HG02678 (cell line): ENCODE results near the gene YAE1.
"Not testable (repeated sequence)": the region's sequence is repeated elsewhere in the genome, so short reads cannot be mapped to it uniquely, and the experiment has no call there.

Experiments
- ATAC-seq: cut with Tn5 transposase; IDR thresholded peaks from one replicate; pipeline ENCODE4 v1.9.1; 2021; ENCODE audit warnings: mild to moderate bottlenecking, moderate library complexity; ENCODE audit not compliant: unreplicated experiment

The YAE1 gene, protein sequence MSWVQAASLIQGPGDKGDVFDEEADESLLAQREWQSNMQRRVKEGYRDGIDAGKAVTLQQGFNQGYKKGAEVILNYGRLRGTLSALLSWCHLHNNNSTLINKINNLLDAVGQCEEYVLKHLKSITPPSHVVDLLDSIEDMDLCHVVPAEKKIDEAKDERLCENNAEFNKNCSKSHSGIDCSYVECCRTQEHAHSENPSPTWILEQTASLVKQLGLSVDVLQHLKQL

DNA sequence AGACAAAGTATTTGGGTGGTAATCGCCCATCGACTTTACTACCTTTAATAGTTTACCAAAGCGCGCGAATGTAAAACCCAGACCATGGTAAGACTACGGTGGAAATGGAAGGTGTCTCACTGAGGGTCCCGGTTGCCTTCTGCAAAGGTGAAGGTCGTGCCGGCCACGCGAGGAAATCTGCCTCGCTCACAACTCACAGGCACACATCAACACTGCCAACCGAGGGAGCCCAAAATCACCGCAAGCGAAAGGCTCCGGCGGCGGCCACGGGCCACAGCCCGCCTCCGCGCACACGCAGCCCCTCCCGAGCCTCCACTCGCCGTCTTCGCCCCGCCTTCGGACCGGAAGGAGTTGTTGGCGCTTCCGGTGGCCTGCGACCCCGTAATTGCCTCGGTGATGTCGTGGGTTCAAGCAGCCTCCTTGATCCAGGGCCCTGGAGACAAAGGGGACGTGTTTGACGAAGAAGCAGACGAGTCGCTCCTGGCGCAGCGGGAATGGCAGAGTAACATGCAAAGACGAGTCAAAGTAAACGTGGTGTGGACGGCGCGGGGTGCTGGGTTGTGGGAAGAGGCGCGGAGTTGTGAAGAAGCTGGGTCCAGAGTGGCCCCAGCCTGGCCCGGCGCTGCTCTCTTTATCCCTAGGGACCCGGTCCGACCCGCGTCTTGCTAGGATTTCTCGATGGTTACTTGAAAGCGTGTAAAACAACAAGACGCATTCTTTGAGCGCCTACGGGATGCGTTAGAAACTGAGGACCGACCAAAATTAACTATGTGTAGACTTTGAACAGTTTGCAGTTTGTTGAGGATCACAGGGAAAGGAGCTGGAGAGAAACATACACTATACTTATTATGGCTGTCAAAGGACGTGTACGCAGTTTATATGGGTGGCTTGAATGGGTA is at the start of gene YAE1:
YAE1 (plus strand) TSS at position 382 of the 899 bp plus-strand sequence; CDS start at position 397, 15 bp downstream.
- ATAC-seq = peak; percentile 99

DNA sequence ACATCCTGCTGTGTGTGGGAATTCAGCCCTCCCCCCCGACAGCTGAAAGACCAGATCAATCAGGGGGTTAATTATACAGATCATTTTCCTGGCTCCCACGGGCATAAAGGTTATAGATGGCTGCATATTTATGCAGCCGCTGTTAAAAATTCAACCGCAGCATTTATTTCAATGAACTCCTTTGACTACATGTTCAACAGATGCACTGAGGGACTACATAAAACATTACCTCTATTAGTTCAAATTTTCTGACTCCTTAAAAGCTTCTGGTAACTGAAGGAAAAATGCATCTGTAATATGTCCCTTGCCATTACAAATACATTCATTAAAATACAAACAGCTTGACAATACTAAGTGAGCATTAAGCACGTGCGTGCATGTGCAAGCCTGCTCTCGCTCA is 49.7 kb upstream of the YAE1 start:
- no peak for ATAC-seq

DNA sequence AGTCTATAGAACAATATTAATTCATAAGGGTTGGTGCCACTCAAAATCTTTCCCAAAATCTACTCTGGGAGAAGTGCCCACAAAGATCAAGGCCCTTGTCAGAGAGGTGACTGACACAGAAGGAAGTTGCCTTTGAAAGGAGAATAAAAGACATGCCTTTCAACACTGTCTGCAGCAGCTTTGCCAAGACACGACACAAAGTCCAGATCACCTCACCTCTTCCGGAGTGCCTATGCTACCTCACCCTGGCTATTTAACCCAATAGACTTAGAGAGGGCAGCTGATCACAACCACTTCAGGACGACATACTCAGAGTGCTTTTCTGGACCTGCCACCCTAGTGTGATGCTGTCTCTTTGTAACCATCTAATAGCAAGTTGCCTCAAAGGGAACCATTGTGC is 49.0 kb upstream of the YAE1 start:
- no peak for ATAC-seq

DNA sequence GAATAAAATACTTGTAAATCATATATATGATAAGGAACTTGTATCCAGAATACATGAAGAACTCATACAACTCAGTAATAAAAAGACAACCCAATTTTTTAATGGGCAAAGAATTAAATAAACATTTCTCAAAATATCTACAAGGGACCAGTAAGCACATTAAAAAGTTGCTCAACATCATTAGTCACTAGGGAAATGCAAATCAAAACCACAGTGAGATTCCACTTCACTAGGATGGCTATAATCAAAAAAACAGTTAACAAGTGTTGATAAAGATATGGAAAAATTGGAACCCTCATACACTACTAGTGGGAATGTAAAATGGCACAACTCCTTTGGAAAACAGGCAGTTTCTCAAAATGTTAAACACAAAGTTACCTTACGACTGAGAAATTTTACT is 40.3 kb upstream of the YAE1 start:
- ATAC-seq = no peak

DNA sequence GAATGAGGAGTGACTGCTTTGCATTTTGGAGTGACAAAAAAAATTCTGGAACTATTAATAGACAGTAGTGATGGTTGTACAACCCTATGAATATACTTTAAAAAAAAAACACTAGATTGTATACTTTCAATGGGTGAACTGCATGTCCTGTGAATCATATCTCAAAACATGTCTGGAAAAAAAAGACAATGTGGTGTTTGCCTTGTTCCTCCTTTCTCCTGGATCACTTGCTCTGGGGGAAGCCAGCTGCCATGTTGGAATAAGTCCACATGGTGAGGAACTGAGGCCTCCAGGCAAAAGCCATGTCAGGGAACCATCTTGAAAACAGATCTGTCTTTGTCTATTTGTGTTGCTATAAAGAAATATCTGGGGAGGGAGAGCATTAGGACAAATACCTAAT is 39.5 kb upstream of the YAE1 start:
- no peak for ATAC-seq

DNA sequence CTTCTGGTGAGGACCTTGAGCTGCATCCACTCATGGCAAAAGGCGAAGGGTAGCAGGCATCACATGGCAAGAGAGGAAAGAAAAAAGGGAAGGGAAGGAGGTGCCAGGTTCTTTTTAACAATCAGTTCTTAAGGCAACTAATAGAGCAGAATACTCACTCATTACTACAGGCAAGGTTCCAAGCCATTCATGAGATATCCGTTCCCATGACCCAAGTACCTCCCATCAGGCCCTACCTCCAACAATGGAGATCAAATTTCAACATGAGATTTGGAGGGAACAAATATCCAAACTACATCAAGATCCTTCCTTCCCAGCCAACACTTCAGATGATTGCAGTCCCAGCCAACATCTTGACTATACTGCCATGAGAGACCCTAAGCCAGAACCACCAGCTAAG is 38.9 kb upstream of the YAE1 start:
- no peak for ATAC-seq

DNA sequence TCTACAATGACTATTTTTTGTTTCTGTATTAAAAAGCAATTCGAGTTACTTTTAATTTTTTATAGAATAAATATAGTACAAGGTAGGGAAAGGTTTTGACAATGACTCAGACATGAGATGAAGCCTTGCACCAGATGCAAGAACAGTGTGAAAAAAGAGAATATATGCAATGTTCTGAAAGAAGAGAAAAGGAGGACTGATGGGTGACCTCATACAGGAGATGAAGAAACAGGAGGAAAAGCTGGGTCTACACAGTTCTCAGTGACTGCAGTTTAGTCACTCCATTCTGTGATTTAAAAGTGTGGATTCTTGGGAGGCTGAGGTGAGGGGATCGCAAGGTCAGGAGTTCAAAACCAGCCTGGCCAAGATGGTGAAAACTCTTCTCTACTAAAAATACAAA is 38.3 kb upstream of the YAE1 start:
- ATAC-seq = no peak

DNA sequence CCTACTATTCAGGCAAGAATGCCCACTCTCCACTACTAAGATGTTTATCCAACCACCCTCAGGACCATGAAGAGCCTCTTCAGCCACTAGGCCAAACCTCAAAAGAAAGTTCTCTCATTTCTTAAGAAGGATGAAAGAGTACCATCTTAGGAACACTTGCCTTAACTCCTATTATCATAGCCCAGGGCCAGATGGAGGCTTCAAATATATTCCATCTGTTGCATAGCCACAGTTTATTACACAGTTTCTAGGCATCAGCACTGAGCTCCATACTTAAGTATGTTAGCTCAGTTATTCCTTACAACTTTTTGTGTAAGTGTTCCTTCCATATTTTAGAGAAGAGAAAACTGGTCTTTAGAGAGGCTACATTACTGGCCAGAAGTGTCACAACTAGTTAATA is 37.4 kb upstream of the YAE1 start:
- no peak for ATAC-seq

DNA sequence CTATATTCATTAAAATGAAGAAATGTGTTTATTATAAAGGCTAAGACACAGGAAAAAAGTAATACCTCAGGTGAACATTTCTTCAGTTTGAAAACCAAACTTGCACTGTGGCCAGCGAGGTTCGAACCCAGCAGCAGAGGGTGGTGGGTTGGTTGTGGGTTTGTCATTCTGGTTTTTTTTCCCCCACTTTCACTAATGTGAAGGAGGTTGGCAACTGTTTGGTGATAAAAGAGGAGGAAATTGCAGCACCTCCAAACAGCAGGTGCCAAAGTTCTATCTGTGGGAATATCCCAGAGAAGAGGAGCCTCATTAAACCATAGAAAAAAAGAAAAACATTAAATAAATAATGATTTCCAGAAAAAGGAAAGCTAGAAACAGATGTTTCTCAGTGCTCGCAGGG is 36.6 kb upstream of the YAE1 start:
- ATAC-seq = no peak

DNA sequence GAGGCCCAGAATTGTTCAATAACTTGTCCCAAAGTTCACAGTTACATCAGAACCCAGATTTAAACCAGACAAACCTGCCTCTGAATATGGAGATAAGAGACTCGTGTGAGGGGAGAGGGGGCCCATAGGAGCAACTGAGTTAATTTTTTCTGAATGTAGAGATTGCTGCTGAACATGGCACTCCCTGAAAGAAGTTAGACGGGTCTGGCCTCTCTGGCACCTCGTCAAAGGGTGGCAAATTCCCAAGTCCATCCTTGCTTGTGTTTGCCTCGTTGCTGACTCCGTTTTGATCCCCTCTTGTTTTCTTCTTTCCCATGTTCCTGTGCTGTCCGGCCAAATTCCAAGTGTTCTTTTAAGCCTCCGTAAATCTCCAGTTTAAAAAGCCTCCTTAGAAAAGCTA is 35.2 kb upstream of the YAE1 start:
- ATAC-seq = no peak

DNA sequence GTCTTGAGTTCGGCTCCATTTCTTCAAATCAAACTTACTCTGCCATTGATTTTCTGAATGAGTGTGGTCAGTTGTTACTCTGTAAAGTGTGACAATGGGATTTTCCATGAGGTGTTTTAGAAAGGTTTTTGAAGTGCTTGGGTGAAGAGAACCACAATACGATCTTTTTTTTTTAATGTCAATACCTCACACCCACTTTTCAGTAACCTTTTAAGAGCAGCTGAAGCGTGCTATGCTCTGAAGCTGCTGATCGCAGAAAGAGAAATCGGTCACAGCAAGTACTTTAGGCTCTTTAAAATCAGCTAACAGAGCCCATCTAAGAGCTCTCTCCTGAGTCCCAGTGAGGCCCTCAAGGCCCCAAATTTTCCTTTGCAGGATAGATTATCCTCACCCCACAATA is 34.4 kb upstream of the YAE1 start:
- no peak for ATAC-seq

DNA sequence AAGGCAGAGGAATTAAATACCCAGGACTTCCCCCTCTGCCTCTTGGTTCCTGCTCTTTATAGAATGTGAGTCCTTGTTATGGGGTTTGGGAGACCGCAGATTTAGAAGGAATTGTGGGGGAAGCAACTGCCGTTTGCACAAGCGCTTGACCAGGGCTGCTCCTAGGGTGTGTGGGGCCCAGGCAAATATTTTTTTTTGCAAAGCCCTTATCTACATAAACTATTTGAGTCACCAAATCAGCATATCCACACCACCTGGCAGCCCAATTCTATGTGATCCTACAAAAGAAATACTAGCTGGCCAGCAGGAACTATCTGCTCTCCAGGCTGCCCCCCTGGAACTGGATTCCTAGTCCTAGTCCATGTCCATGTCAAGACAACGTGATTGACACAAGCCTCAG is 33.4 kb upstream of the YAE1 start:
- ATAC-seq = no peak

DNA sequence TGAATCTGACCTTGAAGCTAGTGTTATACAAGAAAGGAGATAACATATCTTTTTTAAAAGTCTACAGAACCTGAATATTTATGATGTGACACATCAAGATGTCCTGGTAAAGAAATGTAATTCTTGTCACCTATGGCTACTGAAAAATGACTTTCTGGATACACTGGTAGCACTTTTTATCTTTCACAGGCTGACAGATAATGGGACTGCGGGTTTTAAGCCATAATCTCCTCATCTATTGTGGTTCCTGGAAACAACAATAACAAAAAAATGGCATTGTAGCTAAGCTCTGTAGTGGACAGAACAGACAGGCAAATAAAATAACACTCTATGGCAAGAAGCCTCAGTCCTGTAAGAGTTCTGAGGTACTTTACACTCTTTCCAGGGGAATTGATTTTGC is 31.6 kb upstream of the YAE1 start:
- no peak for ATAC-seq

DNA sequence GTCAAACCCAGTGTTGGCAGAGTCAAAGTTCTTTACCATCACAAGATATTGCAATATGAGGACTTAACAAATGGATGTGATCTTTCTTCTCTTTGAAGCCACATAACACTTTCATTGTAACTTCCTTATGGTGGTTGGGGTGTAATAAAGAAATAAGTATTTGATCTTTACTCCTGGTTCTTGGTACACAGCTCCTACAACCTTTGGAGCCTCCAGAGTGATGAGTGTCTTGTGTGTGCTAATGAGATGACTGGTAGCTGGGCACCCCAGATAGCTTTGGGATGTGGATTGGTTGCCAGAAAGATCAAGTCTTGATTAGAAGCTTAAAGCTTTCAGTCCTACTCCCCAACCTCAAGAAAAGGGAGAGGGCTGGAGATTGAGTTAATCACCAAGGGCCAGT is 31.1 kb upstream of the YAE1 start:
- no peak for ATAC-seq

DNA sequence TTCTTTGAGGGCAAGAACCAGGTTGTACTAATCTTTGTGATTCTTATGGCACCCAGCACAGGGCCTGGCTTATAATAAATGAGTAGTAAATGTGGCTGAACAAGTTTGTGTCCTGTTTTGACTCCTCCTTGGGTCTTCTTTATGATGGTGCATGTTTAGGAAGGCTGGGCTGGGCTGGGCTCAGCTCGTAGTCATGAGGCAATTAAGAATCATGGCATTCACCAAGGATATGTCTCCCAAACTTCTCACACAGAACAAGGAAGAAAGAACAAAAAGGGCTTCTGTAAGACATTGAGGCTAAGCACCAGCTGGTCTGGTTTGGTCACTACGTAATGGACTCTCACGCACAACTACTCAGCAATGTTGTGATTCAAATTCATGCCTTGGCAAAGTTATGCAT is 30.5 kb upstream of the YAE1 start:
- ATAC-seq = no peak

DNA sequence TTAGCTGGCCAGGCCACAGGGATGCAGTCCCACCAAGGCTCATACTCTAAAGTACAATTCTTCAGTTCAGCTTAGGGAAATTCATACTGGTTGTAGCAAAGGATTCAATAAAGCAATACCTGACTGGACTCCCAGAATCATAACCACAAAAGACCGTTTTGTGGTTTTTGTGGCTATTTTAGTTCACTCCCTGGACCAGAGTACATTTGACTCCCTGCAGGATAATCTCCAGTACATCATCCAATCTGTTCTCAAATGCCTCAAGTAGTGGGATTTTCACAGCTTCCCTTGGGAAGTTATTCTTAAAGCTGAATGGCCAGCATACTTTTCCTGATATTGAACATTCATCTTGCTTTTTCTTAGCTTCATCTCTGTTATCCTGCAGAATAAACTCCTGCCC is 29.3 kb upstream of the YAE1 start:
- no peak for ATAC-seq

DNA sequence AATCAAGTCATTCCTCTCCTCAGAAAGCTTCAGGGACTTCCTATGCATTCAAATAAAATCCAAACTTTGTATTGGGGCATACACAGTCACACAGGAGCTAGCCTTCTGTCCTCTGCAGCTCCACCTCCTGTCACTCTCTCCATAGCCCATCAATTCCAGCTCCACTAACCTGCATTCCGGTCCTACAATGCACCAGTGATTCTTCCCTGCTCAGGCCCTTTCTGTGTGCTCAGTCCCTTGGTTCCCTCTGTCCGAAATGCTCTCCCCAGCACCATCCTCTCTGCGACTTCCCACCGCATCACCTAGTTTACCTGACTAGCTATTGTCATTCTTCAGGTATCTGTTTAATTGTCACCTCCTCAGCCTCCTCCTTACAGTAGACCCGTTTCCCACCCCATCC is 26.4 kb upstream of the YAE1 start:
- ATAC-seq = no peak

DNA sequence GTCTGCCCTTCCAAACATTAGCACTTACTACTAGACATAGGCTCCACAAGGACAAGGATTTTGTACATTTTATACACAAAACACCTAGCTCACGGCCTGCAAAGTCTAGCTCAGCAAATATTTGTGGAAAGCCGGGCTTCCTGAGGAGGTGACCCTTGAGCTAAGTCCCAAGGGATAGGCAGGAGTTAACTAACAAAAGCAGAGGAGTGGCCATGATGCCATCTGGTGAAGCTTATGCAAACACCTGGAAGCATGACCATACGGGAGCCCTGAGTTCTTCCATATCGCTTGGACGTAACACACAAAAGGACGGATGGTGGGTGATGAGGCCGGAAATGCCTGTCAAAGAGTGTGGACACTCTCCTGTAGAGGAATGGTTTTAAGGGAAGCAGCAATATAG is 25.9 kb upstream of the YAE1 start:
- no peak for ATAC-seq

DNA sequence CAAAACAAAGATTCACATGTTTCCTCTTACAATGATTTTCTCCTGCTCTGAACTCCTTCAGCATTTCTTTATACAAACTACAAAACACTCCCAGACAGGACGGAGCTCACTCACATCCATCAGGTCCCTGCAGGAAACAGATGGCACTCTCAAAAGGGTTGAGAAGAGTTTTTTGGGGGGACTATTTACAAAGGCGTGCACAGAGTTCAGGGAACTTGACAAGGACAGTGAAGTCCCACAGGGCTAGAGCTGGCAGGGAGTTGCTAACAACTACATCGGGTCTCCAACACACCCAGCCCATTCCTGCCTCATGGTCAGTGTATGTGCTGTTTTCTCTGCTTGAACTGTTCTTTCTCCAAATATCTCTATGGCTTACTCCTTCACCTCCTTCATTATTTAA is 24.7 kb upstream of the YAE1 start:
- no peak for ATAC-seq

DNA sequence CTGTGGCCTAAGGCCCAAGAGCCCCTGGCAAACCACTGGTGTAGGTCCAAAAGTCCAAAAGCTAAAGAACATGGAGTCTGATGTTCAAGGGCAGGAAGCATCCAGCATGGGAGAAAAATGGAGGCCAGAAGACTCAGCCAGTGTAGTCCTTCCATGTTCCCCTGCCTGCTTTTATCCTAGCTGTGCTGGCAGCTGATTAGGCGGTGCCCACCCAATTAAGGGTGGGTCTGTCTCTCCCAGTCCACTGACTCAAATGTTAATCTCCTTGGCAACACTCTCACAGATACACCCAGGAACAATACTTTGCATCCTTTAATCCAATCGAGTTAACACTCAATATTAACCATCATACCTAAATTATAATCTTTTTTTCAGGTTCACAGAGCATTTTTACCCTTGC is 21.4 kb upstream of the YAE1 start:
- ATAC-seq = not testable (repeated sequence)

DNA sequence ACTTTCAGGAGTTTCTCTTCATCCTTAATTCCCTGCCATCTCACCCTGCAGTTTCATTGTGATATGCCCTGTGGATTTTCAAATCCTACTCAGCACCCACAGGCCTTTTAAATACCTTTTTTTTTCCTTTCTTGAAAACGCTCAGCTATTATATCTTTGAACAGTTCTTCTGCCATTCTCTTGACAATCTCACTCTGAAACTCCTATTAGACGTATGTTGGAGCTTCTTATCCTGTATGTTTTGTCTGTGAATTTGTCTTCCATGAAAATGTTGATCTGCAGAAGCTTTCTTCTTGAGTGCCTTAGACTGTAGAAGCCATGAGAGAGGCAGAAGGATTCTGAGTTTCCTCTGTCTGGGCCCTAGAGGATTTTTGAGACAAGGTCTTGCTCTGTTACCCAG is 18.9 kb upstream of the YAE1 start:
- no peak for ATAC-seq

DNA sequence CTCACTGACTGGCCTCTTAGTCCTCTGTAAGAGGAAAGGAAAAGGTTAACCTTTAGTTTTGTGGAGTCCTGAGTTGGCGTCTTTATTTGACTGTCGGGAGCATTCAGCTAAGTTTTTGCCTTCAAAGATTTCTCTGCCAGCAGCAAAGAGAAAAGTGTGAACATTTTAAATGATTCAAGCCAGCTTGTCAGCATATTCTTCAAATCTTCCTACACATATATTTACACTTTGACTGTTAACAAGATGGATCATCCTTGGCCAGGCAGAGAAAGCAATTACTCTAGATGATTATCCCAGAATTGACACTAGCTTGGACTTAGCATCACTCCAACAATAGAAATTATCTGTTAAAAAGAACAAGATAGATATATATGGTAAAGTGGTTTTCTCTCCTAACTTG is 15.8 kb upstream of the YAE1 start:
- no peak for ATAC-seq

DNA sequence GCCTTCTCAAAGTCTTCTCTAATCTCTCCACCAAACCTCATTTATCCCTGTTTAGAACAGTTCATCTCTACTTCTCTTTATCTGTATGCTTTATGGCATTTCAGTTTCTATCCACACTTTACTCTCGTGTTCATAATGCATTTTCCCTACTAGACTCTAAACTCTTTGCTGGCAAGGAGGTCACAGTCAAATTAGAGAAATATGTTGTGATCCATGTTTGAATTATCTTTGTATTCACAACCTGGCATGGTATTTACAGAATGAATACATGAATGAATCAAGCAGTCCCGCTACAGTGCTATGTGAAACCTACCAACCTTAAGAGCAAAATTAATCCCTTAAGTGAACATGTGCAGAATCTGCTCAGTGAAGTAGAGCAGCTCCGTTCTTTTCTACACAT is 12.8 kb upstream of the YAE1 start:
- no peak for ATAC-seq
